Neural crest cell (in vitro differentiated cells): ENCODE results near the gene DUSP3. TPM values are rescaled to one million over a fixed set of nuclear protein-coding genes. Genes with fewer than 3 reads are reported as not detected.

Experiments used
- DNase-seq: peaks from one replicate; pipeline ENCODE4 v3.0.0; 2021; ENCODE audit warnings: low read depth, mixed read lengths, low spot score
- H3K27ac Mint-ChIP-seq: one replicate; pipeline ENCODE4 v1.8.0; 2021; ENCODE audit warnings: mild to moderate bottlenecking, mixed read lengths; ENCODE audit not compliant: unreplicated experiment
- H3K27me3 Mint-ChIP-seq: 2 replicates; pipeline ENCODE4 v1.8.0; 2021; ENCODE audit warnings: low read depth, mild to moderate bottlenecking, mixed read lengths
- H3K36me3 Mint-ChIP-seq: 2 replicates; pipeline ENCODE4 v1.8.0; 2021; ENCODE audit warnings: low read depth, mild to moderate bottlenecking, mixed read lengths
- H3K4me1 Mint-ChIP-seq: 2 replicates; pipeline ENCODE4 v1.8.0; 2021; ENCODE audit warnings: mixed read lengths
- H3K4me3 Mint-ChIP-seq: one replicate; pipeline ENCODE4 v1.8.0; 2021; ENCODE audit warnings: mild to moderate bottlenecking, mixed read lengths
- H3K9me3 Mint-ChIP-seq: 2 replicates; pipeline ENCODE4 v1.8.0; 2021; ENCODE audit warnings: mixed read lengths
- long read RNA-seq: library from polyadenylated mRNA; unstranded; transcript quantifications from one replicate; pipeline ENCODE4 v2.0.0, GENCODE V29; 2020
- total RNA-seq: library from RNA; stranded (reverse); gene quantifications from 2 replicates; pipeline ENCODE4 v1.2.1, GENCODE V29; 2021
- TF ChIP-seq, protein P1 (sequence below): fragments of 200-600 bp; sonication (generic); conservative IDR thresholded peaks from 2 replicates; pipeline ENCODE4 v1.5.0; 2021; ENCODE audit warnings: antibody characterized with exemption, mild to moderate bottlenecking

The DUSP3 gene
- total RNA-seq = 33.3 and 33.8 TPM in 2 replicates
- long read RNA-seq, full-length matches to known transcripts = 13 of 33 reads
- long read RNA-seq, partial matches to known transcripts = 3 of 33 reads
- long read RNA-seq, other reads (novel, unspliced or antisense) = 17 of 33 reads

DNA sequence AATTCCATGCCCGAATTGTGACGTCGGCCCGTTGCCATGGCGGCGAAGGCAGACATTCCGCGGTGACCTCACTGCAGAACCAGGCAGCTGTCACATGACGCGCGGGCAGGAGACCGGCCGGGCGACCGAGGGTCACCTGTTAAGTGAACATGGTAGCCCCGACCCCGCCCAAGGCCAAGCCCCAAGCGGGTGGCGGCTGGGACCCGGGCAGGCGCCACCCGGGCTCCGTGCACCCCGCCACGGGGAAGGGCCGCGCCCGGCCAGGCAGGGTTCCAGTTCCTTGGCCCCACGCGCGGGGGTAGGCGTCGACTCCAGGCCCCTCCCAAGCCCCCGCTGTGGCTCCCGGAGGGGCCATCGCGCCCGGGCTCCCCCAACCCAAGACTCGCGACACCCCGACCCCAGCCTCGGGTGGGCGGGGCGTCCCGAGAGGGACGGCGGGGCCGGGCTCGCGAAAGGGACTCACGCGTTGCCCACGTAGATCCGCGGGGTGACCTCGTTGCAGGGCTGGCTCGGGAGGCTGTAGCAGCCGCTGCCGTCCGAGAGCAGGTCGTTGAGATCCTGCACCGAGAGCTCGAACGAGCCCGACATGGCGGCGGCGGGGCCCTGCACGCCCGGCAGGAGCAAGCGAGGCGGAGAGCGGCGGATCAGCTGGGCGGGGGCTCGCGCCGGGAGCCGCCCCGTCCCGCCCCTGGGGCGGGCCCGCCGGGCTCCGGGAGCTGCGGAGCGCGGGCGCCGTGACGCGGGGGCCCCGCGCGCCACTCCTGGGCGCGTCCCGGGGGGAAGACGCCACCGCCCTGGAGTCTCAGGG, at the start of gene DUSP3:
DUSP3 (minus strand) TSS at position 641 of the 808 bp plus-strand sequence; CDS start at position 588, 53 bp downstream.
- Mint-ChIP-seq H3K27me3 (peaks cover 24% of the 10 kb centered on the region), H3K36me3 (no peaks in the 10 kb centered on the region), H3K4me1 (peaks cover 13% of the 10 kb centered on the region), H3K4me3 (peak within 1 kb of the TSS; percentile 88), H3K9me3 (no peaks in the 10 kb centered on the region), H3K27ac (peak within 1 kb of the TSS; percentile 95)
- TF ChIP-seq, protein P1, sequence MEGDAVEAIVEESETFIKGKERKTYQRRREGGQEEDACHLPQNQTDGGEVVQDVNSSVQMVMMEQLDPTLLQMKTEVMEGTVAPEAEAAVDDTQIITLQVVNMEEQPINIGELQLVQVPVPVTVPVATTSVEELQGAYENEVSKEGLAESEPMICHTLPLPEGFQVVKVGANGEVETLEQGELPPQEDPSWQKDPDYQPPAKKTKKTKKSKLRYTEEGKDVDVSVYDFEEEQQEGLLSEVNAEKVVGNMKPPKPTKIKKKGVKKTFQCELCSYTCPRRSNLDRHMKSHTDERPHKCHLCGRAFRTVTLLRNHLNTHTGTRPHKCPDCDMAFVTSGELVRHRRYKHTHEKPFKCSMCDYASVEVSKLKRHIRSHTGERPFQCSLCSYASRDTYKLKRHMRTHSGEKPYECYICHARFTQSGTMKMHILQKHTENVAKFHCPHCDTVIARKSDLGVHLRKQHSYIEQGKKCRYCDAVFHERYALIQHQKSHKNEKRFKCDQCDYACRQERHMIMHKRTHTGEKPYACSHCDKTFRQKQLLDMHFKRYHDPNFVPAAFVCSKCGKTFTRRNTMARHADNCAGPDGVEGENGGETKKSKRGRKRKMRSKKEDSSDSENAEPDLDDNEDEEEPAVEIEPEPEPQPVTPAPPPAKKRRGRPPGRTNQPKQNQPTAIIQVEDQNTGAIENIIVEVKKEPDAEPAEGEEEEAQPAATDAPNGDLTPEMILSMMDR = no peak
- DNase-seq = peak; percentile 75

DNA sequence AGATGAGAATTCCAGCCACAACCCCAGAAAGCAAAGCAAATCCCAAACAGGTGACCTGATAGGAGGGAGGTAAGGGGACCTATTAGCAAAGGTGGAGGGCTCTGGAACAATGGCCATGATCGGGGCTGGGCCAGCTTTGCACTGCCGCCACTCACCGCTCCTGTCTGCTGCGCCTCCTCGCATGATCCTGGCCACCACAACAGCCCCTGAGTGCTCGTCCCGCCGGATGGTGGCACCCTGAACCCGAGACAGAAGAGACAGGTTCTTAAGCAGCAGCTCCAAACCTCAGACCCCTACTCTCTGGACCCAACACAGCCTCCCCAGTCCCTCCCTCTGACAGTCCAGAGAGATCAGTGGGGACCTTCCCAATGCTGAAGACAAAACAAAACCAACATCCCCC, 48.8 kb upstream of the DUSP3 start:
- H3K4me1 Mint-ChIP-seq = peaks cover 32% of the 10 kb centered on the region

DNA sequence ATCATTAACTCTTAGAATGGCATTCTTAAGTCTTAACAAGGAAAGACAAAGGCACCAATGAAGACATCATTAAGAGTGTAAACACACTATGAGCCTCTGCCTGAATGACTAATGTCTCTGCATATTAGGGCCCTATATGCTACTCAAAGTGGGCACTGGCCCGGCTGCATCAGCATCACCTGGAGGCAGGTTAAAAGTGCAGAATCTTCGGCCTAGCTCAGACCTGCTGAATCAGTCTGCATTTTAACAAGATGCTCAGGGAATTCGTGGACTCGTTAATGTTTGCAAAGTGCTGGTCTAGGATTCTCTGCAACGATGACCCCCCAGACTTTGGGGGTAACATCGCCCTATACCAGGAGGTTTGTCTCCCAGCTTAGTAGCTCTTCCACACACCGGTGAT, 47.4 kb upstream of the DUSP3 start:
- Mint-ChIP-seq H3K4me1 (peaks cover 19% of the 10 kb centered on the region), H3K27ac (no peak overlapping the region), H3K36me3 (no peaks in the 10 kb centered on the region), H3K27me3 (no peaks in the 10 kb centered on the region), H3K9me3 (no peaks in the 10 kb centered on the region), H3K4me3 (no peak overlapping the region)
- no peak for DNase-seq
- TF ChIP-seq, protein P1 = no peak

More for the DNA sequence above, 48.8 kb upstream of the DUSP3 start:
- no peak overlapping the region for H3K27ac Mint-ChIP-seq
- H3K27me3 Mint-ChIP-seq = peaks cover 2% of the 10 kb centered on the region
- H3K36me3 Mint-ChIP-seq = no peaks in the 10 kb centered on the region
- H3K4me3 Mint-ChIP-seq = no peak overlapping the region
- DNase-seq = no peak
- no peaks in the 10 kb centered on the region for H3K9me3 Mint-ChIP-seq
- TF ChIP-seq, protein P1 = no peak

DNA sequence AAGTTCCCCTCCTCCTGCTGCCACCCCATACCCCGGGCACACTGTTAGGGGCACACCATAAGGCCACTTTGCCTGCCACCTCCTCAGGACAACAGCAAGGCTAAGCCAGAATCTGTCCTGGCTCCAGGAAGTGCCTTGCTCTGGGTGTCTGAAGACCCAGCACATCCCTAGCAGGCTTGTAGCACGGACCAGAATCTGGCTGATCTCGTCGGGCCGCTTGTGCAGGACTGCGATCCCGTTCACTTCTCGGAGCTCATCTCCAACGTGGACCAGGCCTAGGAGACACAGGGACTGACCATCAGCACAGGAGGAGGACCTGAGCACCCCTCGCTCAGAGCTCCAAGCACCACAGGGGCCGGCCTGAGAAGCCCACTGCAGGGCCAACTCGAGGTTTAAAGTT, 46.8 kb upstream of the DUSP3 start:
- Mint-ChIP-seq H3K27me3 (no peaks in the 10 kb centered on the region), H3K27ac (no peak overlapping the region), H3K36me3 (no peaks in the 10 kb centered on the region), H3K4me1 (peaks cover 13% of the 10 kb centered on the region), H3K4me3 (no peak overlapping the region), H3K9me3 (no peaks in the 10 kb centered on the region)
- TF ChIP-seq, protein P1 = no peak
- no peak for DNase-seq

DNA sequence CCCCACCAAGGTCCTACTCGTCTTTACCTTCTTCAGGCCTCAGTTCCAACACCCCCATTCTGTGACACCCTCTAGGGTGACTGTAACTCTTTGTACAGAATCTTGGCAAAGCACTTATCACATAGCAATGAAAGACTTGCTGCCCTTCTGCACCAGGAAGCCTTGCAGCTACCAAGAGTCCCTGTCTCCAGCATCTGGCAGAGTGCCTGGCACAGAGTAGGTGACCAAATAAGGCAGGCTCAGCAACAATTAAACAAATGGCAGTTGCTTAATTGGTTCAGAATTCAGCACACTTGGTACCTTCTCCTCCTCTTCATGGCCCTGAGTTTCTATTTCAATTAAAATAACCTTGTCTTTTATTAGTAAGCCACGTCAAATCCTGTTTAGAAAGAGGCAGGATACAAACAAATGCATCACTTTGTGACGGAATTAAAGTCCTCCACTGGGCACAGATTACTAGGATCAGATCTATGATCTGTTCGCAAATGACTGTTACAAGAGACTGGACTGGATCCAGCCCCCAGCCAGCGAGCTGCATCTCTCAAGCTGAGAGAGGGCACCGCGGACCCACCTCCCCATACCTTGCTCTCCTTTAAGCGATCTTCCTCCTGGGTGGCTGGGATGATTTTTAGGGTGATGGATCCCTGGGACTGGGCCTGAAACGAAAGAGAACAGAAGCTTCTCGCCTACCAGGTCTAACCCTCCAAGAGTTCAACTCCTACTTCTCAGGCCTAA, 44.7 kb upstream of the DUSP3 start:
- DNase-seq = no peak
- Mint-ChIP-seq H3K27ac (no peak overlapping the region), H3K27me3 (no peaks in the 10 kb centered on the region), H3K4me3 (no peak overlapping the region), H3K4me1 (peaks cover under 1% of the 10 kb centered on the region), H3K9me3 (no peaks in the 10 kb centered on the region), H3K36me3 (no peaks in the 10 kb centered on the region)
- TF ChIP-seq, protein P1 = no peak
